Tibial nerve (tissue), 4 donors: ENCODE measurements around the gene CDCP2. TPM values are rescaled to one million over a fixed set of nuclear protein-coding genes. Genes with fewer than 3 reads are reported as not detected.
"Not testable (repeated sequence)": the region's sequence is repeated elsewhere in the genome, so short reads cannot be mapped to it uniquely, and the experiment has no call there.

Source experiments
- DNase-seq, 2 donors: peaks; one replicate each; pipeline ENCODE4 v3.0.0-alpha.2; 2019; ENCODE audit warnings: low spot score in 2 of 2
- H3K27ac ChIP-seq, 4 donors: fragments of 200-600 bp; sonication (generic) in 3 of 4; one replicate each; pipeline ENCODE4 v1.5.1; 2017 to 2019; ENCODE audit warnings: mild to moderate bottlenecking in 1 of 4
- H3K27me3 ChIP-seq, 2 donors: fragments of 200-600 bp; sonication (generic) in 1 of 2; one replicate each; pipeline versions ENCODE4 v1.5.1 to v1.6.0; 2017 to 2019
- H3K36me3 ChIP-seq, 3 donors: fragments of 200-600 bp; sonication (generic); one replicate each; pipeline ENCODE4 v1.5.1; 2018 to 2019
- H3K4me1 ChIP-seq, 4 donors: fragments of 200-600 bp; sonication (generic) in 3 of 4; one replicate each; pipeline ENCODE4 v1.5.1; 2017 to 2019
- H3K4me3 ChIP-seq, 4 donors: fragments of 200-600 bp; sonication (generic) in 3 of 4; one replicate each; pipeline ENCODE4 v1.5.1; 2017 to 2019; ENCODE audit warnings: mild to moderate bottlenecking in 1 of 4, moderate library complexity in 1 of 4
- H3K9me3 ChIP-seq, 4 donors: fragments of 200-600 bp; sonication (generic) in 3 of 4; one replicate each; pipeline ENCODE4 v1.5.1; 2017 to 2019
- CTCF ChIP-seq, 5 experiments: fragments of 200-600 bp in 3 of 5; fragments of 450-650 bp in 2 of 5; sonication (generic) in 3 of 5; IDR thresholded peaks; one replicate each; pipeline ENCODE4 v1.5.1; 2016 to 2019; ENCODE audit warnings: antibody characterized with exemption in 5 of 5, mild to moderate bottlenecking in 3 of 5, moderate library complexity in 2 of 5
- EP300 ChIP-seq, 2 donors: sonication (generic); formaldehyde crosslinking; IDR thresholded peaks; one replicate each; pipeline ENCODE4 v1.6.1; 2017; ENCODE audit warnings: antibody characterized with exemption in 2 of 2, mild to moderate bottlenecking in 1 of 2
- POLR2A ChIP-seq, 2 donors: fragments of 450-650 bp; IDR thresholded peaks; one replicate each; pipeline ENCODE4 v1.6.1; 2017; ENCODE audit warnings: antibody characterized with exemption in 2 of 2, mild to moderate bottlenecking in 2 of 2, moderate library complexity in 2 of 2
- WGBS, 2 donors: methylation state at CpG; one replicate each; pipeline ENCODE4 v1.1.5; 2018; 5-methylcytosine and 5-hydroxymethylcytosine counted together
- total RNA-seq, 4 donors: library from RNA; depleted of rRNA; stranded (reverse); fragments of >200 nt; gene quantifications; one replicate each; pipeline ENCODE4 v1.1.0, GENCODE V29; 2016

The CDCP2 gene
- total RNA-seq, 4 donors from 2014 or later = 0.30 to 0.44 TPM; not detected in 2

DNA sequence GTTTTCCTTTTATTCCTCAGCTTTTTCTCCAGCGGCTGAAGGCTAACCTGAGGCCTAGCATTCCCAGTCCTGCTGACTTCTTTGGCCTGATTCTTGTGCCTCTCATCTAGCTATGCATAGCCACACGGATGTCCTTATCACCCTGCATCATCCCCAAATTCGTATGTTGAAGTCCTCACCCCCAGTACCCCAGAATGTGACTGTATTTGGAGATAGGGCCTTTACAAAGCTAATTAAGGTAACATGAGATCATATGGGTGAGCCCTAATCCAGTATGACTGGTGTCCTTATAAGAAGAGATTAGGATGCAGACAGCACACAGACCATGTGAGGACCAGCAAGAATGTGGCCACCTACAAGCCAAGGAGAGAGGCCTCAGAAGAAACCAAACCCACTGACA, 44.6 kb downstream of the CDCP2 start:
- no peak overlapping the region for H3K4me3 ChIP-seq
- no peak for DNase-seq
- no peaks in the 10 kb centered on the region for H3K27me3 ChIP-seq
- H3K36me3 ChIP-seq = no peaks in the 10 kb centered on the region
- TF ChIP-seq POLR2A (IDR thresholded peaks at IDR 0.05) = no peak
- no peak for TF ChIP-seq EP300 (IDR thresholded peaks at IDR 0.05)
- no peak for TF ChIP-seq CTCF (IDR thresholded peaks at IDR 0.05)
- 81 to 87% methylated on average over 3 of the region's 3 CpGs for WGBS, 2 donors
- H3K9me3 ChIP-seq = no peaks in the 10 kb centered on the region
- no peaks in the 10 kb centered on the region for H3K4me1 ChIP-seq
- H3K27ac ChIP-seq = no peak overlapping the region

- no peaks in the 10 kb centered on the region for H3K27me3 ChIP-seq
- H3K4me1 ChIP-seq = no peaks in the 10 kb centered on the region
- peaks cover 0 to 8% (median 0%) of the 10 kb centered on the region in 3 donors for H3K36me3 ChIP-seq
- no peak overlapping the region for H3K4me3 ChIP-seq
- TF ChIP-seq CTCF (IDR thresholded peaks at IDR 0.05) (peak in 2 of 5 experiments; percentile 12), EP300 (IDR thresholded peaks at IDR 0.05) (no peak)
- no peak overlapping the region for H3K27ac ChIP-seq
- 56% methylated on average over 2 of the region's 2 CpGs for WGBS, 2 donors
- no peak for DNase-seq
- H3K9me3 ChIP-seq = no peaks in the 10 kb centered on the region
Measured at GRCh38 chr1:54107131-54107530, 45.7 kb downstream of the CDCP2 start.

DNA sequence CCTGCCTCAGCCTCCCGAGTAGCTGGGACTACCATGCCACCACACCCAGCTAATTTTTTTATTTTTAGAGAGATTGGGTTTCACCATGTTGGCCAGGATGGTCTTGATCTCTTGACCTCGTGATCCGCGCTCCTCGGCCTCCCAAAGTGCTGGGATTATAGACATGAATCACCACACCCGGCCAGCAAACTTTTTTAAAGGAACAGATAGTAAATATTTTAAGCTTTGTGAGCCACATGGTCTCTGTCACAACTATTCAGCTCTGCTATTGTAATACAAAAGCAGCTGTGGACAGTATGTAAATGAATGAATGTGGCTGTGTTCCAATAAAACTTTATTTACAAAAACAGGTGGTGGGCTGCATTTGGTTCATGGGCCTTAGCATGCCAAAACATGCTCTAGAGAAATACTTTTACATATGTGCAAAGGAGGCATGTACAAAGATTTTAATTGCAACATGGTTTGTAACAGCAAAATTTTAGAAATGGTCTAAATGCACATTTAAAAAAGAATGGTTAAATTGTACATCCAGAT, 47.0 kb downstream of the CDCP2 start:
- H3K4me3 ChIP-seq = no peak overlapping the region
- no peak for DNase-seq
- no peaks in the 10 kb centered on the region for H3K4me1 ChIP-seq
- WGBS, 2 donors = 72 to 74% methylated on average over 6 of the region's 6 CpGs
- TF ChIP-seq EP300 (IDR thresholded peaks at IDR 0.05) = no peak
- no peak for TF ChIP-seq CTCF (IDR thresholded peaks at IDR 0.05)
- no peak for TF ChIP-seq POLR2A (IDR thresholded peaks at IDR 0.05)
- H3K36me3 ChIP-seq = peaks cover 0 to 16% (median 0%) of the 10 kb centered on the region in 3 donors
- H3K9me3 ChIP-seq = no peaks in the 10 kb centered on the region
- no peaks in the 10 kb centered on the region for H3K27me3 ChIP-seq
- H3K27ac ChIP-seq = no peak overlapping the region

GRCh38 chr1:54105080-54105479, 47.7 kb downstream of the CDCP2 start:
- Histone ChIP-seq H3K4me1 (no peaks in the 10 kb centered on the region), H3K27ac (no peak overlapping the region), H3K4me3 (no peak overlapping the region), H3K27me3 (no peaks in the 10 kb centered on the region), H3K36me3 (peaks cover 0 to 16% (median 0%) of the 10 kb centered on the region in 3 donors), H3K9me3 (no peaks in the 10 kb centered on the region)
- DNase-seq = no peak
- TF ChIP-seq POLR2A (IDR thresholded peaks at IDR 0.05) (no peak), CTCF (IDR thresholded peaks at IDR 0.05) (no peak), EP300 (IDR thresholded peaks at IDR 0.05) (no peak)
- WGBS, 2 donors = 86 to 90% methylated on average over 1 of the region's 1 CpG

- H3K9me3 ChIP-seq, DNase-seq, H3K27me3 ChIP-seq, H3K4me1 ChIP-seq, H3K4me3 ChIP-seq, H3K27ac ChIP-seq: not testable (repeated sequence)
- WGBS, 2 donors = 89 to 91% methylated on average over 9 of the region's 9 CpGs
- peaks cover 0 to 16% (median 0%) of the 10 kb centered on the region in 3 donors for H3K36me3 ChIP-seq
Measured at GRCh38 chr1:54104613-54105012, 48.2 kb downstream of the CDCP2 start.

DNA sequence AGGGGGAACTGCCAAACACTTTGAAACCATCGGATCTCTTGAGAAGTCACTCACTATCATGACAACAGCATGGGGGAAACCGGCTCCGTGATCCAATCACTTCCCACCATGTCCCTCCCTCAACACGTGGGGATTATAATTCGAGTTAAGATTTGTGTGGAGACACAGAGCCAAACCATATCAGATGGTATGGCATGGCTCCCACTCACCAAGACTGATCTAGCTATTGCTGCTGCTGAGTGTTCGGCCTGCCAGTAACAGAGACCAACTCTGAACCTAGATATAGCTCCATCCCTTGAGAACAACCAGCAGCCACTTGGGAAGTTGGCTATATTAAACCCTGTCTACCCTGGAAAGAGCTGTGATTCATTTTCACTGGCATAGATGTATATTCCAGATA, 49.4 kb downstream of the CDCP2 start:
- Histone ChIP-seq H3K9me3 (no peaks in the 10 kb centered on the region), H3K36me3 (peaks cover 0 to 16% (median 0%) of the 10 kb centered on the region in 3 donors), H3K27ac (no peak overlapping the region), H3K4me3 (no peak overlapping the region), H3K27me3 (no peaks in the 10 kb centered on the region), H3K4me1 (no peaks in the 10 kb centered on the region)
- TF ChIP-seq CTCF (IDR thresholded peaks at IDR 0.05) = no peak
- TF ChIP-seq POLR2A (IDR thresholded peaks at IDR 0.05) = no peak
- TF ChIP-seq EP300 (IDR thresholded peaks at IDR 0.05) = no peak
- WGBS, 2 donors = 94 to 96% methylated on average over 6 of the region's 6 CpGs
- DNase-seq = no peak
